Esophagus squamous epithelium (tissue), 5 donors: ENCODE measurements around the gene ITPR2. TPM values are rescaled to one million over a fixed set of nuclear protein-coding genes. Genes with fewer than 3 reads are reported as not detected.

Experiments used
- DNase-seq: peaks from one replicate; lab custom pipeline; 2025; lab: John Stamatoyannopoulos, UW
- H3K27ac ChIP-seq, 4 donors: fragments of 200-600 bp; sonication (generic); one replicate each; pipeline ENCODE4 v1.5.1; 2016 to 2019; ENCODE audit warnings: mild to moderate bottlenecking in 1 of 4
- H3K27me3 ChIP-seq, 4 donors: fragments of 200-600 bp; sonication (generic); 1 replicate in 3 of 4; 2 replicates in 1 of 4; pipeline versions ENCODE4 v1.5.1 to v1.6.0; 2017 to 2021; ENCODE audit warnings: antibody characterized with exemption in 1 of 4
- H3K36me3 ChIP-seq, 3 donors: fragments of 200-600 bp; sonication (generic); one replicate each; pipeline ENCODE4 v1.5.1; 2016 to 2019
- H3K4me1 ChIP-seq, 3 donors: fragments of 200-600 bp; sonication (generic); one replicate each; pipeline ENCODE4 v1.5.1; 2017 to 2019
- H3K4me3 ChIP-seq, 4 donors: fragments of 200-600 bp; sonication (generic); 1 replicate in 3 of 4; 2 replicates in 1 of 4; pipeline ENCODE4 v1.5.1; 2016 to 2019; ENCODE audit warnings: mild to moderate bottlenecking in 2 of 4, moderate library complexity in 1 of 4
- H3K9me3 ChIP-seq, 3 donors: fragments of 200-600 bp; sonication (generic); one replicate each; pipeline ENCODE4 v1.5.1; 2016 to 2019
- POLR2A ChIP-seq, 4 donors: fragments of 450-650 bp; IDR thresholded peaks; one replicate each; pipeline ENCODE4 v1.6.1; 2017; ENCODE audit warnings: antibody characterized with exemption in 4 of 4, mild to moderate bottlenecking in 4 of 4, moderate library complexity in 3 of 4
- WGBS, 2 donors: methylation state at CpG; one replicate each; pipeline ENCODE4 v1.1.5; 2018; 5-methylcytosine and 5-hydroxymethylcytosine counted together
- intact Hi-C: fragments of 100-400 bp; cut with DNase I; formaldehyde crosslinking; loops from one replicate; pipeline ENCODE4 v1.15.0; 2022
- total RNA-seq, 4 donors: library from RNA; depleted of rRNA; stranded (reverse); fragments of >200 nt; gene quantifications; one replicate each; pipeline ENCODE4 v1.1.0, GENCODE V29; 2016
- TF ChIP-seq, protein P1 (sequence below), 6 experiments: fragments of 450-650 bp in 4 of 6; fragments of 200-600 bp in 2 of 6; sonication (generic) in 2 of 6; IDR thresholded peaks; one replicate each; pipeline ENCODE4 v1.5.1; 2016 to 2019; ENCODE audit warnings: antibody characterized with exemption in 6 of 6, mild to moderate bottlenecking in 4 of 6, moderate library complexity in 4 of 6
- donor health status: DM: yes; HTN: yes; CAD: no.

ITPR2 gene
- total RNA-seq, 4 donors from 2014 or later, result 30.7 to 49.3 (median 37.6) TPM

DNA sequence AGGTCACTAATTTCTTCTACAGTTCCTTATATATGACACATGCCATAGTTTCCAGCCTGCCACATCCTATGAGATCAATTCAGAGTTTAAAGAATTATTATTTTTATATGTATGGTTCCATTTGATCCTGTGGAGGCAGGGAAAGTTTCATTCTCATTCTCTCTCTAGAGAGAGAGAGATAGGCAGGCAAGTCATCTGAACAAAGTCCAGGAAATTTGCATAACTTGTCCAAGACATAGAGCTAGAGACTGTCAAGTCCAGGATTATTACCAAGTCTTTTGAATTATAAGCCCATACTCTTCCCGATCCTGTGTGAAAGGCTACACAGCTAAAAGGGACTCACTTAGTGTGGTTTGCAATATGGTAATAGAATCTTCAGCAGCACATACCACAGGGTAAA, 422.3 kb downstream of the ITPR2 start:
- Histone ChIP-seq H3K4me1 (no peaks in the 10 kb centered on the region), H3K4me3 (no peak overlapping the region), H3K27ac (no peak overlapping the region), H3K9me3 (no peaks in the 10 kb centered on the region), H3K27me3 (no peaks in the 10 kb centered on the region), H3K36me3 (peaks cover 0 to 72% (median 3%) of the 10 kb centered on the region in 3 donors)
- WGBS, 2 donors, result 88 to 91% methylated on average over 1 of the region's 1 CpG
- no peak for TF ChIP-seq POLR2A (IDR thresholded peaks at IDR 0.05)
- TF ChIP-seq, protein P1, sequence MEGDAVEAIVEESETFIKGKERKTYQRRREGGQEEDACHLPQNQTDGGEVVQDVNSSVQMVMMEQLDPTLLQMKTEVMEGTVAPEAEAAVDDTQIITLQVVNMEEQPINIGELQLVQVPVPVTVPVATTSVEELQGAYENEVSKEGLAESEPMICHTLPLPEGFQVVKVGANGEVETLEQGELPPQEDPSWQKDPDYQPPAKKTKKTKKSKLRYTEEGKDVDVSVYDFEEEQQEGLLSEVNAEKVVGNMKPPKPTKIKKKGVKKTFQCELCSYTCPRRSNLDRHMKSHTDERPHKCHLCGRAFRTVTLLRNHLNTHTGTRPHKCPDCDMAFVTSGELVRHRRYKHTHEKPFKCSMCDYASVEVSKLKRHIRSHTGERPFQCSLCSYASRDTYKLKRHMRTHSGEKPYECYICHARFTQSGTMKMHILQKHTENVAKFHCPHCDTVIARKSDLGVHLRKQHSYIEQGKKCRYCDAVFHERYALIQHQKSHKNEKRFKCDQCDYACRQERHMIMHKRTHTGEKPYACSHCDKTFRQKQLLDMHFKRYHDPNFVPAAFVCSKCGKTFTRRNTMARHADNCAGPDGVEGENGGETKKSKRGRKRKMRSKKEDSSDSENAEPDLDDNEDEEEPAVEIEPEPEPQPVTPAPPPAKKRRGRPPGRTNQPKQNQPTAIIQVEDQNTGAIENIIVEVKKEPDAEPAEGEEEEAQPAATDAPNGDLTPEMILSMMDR (IDR thresholded peaks at IDR 0.05), result no peak
- no peak for DNase-seq
- intact Hi-C loops, result no loop called here

DNA sequence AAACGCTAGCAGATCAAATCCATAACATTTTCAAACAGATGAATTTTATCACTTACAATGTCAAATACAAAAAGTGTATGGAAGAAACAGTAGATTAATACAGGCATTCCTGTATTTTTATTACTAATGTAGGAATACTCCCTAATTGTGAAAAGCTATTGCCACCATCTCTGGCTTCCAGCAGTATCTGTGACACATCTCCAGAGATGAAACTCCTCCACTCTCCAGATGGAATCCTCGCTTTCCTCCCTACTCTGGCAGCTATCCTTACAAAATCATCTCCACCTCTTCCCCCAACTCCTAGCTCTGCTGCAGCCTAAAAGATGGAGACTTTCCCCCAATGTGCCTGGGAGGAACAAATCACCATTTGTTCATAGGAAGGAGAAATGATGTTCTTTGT, 426.2 kb downstream of the ITPR2 start:
- Histone ChIP-seq H3K4me1 (peaks cover 0 to 12% (median 0%) of the 10 kb centered on the region in 3 donors), H3K27ac (no peak overlapping the region), H3K36me3 (peaks cover 0 to 48% (median 3%) of the 10 kb centered on the region in 3 donors), H3K9me3 (no peaks in the 10 kb centered on the region), H3K4me3 (no peak overlapping the region), H3K27me3 (no peaks in the 10 kb centered on the region)
- TF ChIP-seq POLR2A (IDR thresholded peaks at IDR 0.05), result no peak
- TF ChIP-seq, protein P1 (IDR thresholded peaks at IDR 0.05), result no peak
- DNase-seq, result no peak
- intact Hi-C loops, result loop anchor here (10.0 kb wide), 1 partner anchor 292 kb away; no protein-coding TSS in a partner anchor
- 86 to 94% methylated on average over 2 of the region's 2 CpGs for WGBS, 2 donors

DNA sequence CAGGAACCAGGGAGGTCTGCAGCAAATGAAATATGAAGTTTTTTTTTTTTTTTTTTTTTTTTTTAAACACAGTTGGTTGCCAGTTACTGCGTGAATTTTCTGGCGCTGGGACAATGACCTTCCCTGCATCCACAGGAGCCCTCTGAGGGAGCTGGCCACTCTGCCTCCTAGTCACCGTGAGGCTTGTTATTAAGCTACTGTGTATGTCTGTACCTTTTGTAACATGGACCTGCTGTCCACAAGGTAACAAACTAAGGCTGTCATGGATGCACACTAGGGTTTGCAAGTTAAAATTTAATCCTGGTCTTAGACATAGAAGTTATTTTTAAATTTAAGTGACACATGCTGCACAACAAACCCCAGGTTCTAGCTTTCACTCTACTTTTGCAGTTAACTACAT, 426.6 kb downstream of the ITPR2 start:
- WGBS, 2 donors, result 72 to 77% methylated on average over 3 of the region's 3 CpGs
- intact Hi-C loops, result loop anchor here (10.0 kb wide), 1 partner anchor 292 kb away; no protein-coding TSS in a partner anchor
- peaks cover 0 to 48% (median 3%) of the 10 kb centered on the region in 3 donors for H3K36me3 ChIP-seq

DNA sequence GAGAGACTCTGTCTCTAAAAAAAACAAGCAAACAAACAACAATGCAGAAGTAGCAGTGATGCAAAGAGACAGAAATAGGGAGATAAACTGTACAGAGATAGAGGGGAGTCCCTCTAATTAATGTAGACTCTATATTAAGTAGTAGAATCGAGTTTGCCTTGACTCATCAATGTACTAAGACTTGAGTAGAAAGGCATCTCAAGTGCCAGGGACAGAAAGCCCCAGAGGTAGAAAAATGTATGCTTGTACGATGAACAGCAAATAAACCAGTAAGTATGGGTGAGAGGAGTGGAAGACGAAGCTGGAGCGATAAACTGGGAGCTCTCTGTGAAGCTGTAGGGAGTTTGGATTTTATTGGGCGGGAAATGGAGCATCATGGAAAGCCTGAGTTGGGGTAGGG, 429.4 kb downstream of the ITPR2 start:
- no peaks in the 10 kb centered on the region for H3K27me3 ChIP-seq
- intact Hi-C loops, result loop anchor here (10.0 kb wide), 1 partner anchor 289 kb away; no protein-coding TSS in a partner anchor
- no peak for TF ChIP-seq POLR2A (IDR thresholded peaks at IDR 0.05)
- TF ChIP-seq, protein P1 (IDR thresholded peaks at IDR 0.05), result no peak
- DNase-seq, result no peak
- H3K4me3 ChIP-seq, result no peak overlapping the region
- H3K36me3 ChIP-seq, result peaks cover 0 to 38% (median 0%) of the 10 kb centered on the region in 3 donors
- no peak overlapping the region for H3K27ac ChIP-seq
- peaks cover 0 to 12% (median 0%) of the 10 kb centered on the region in 3 donors for H3K4me1 ChIP-seq
- no peaks in the 10 kb centered on the region for H3K9me3 ChIP-seq
- 81 to 86% methylated on average over 5 of the region's 5 CpGs for WGBS, 2 donors

More for the DNA sequence above, 426.6 kb downstream of the ITPR2 start:
- peaks cover 0 to 12% (median 0%) of the 10 kb centered on the region in 3 donors for H3K4me1 ChIP-seq
- H3K4me3 ChIP-seq, result no peak overlapping the region
- H3K27me3 ChIP-seq, result no peaks in the 10 kb centered on the region
- DNase-seq, result no peak
- no peak overlapping the region for H3K27ac ChIP-seq
- no peaks in the 10 kb centered on the region for H3K9me3 ChIP-seq
- no peak for TF ChIP-seq POLR2A (IDR thresholded peaks at IDR 0.05)
- TF ChIP-seq, protein P1 (IDR thresholded peaks at IDR 0.05), result no peak

DNA sequence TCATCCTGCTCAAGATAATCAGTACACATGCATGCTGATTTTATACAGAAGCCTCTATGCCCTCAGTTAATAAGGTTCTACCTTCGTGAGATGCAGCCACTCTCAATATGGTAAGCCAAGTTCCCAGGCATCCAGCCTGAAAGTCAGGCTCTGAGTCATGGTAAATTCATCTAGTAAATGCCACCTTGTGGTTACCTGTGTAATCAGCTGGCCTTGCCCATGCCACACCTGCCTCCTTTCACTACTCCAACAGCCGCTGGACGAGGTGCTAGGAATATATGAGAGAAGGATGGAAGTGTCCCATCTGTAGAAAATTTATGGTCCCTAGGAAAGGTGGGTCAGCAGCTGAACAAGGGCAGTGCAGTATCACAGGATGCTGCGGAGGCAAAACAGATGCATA, 430.3 kb downstream of the ITPR2 start:
- intact Hi-C loops, result loop anchor here (10.0 kb wide), 1 partner anchor 288 kb away; no protein-coding TSS in a partner anchor
- Histone ChIP-seq H3K27ac (no peak overlapping the region), H3K36me3 (peaks cover 0 to 40% (median 0%) of the 10 kb centered on the region in 3 donors), H3K27me3 (no peaks in the 10 kb centered on the region), H3K4me3 (no peak overlapping the region), H3K9me3 (no peaks in the 10 kb centered on the region), H3K4me1 (peaks cover 0 to 12% (median 0%) of the 10 kb centered on the region in 3 donors)
- DNase-seq, result no peak
- TF ChIP-seq, protein P1 (IDR thresholded peaks at IDR 0.05), result peak in 5 of 6 experiments; percentile 24 to 73 (median 64)
- no peak for TF ChIP-seq POLR2A (IDR thresholded peaks at IDR 0.05)
- WGBS, 2 donors, result 45 to 56% methylated on average over 3 to 4 of the region's 4 CpGs
